Vagina (tissue), 2 donors: ENCODE data around the gene DPY19L1. TPM values are rescaled to one million over a fixed set of nuclear protein-coding genes. Genes with fewer than 3 reads are reported as not detected.
"Not testable (repeated sequence)": the region's sequence is repeated elsewhere in the genome, so short reads cannot be mapped to it uniquely, and the experiment has no call there.

Source experiments
- DNase-seq, 2 donors: peaks; one replicate each; pipeline ENCODE4 v3.0.0-alpha.2; 2017; ENCODE audit errors: extremely low spot score in 2 of 2
- H3K27ac ChIP-seq: fragments of 200-600 bp; sonication (generic); one replicate; pipeline ENCODE4 v1.5.1; 2019
- H3K27me3 ChIP-seq: fragments of 200-600 bp; sonication (generic); one replicate; pipeline ENCODE4 v1.5.1; 2019
- H3K36me3 ChIP-seq, 2 donors: fragments of 200-600 bp; sonication (generic); one replicate each; pipeline ENCODE4 v1.5.1; 2017 to 2019
- H3K4me1 ChIP-seq: fragments of 200-600 bp; sonication (generic); one replicate; pipeline ENCODE4 v1.5.1; 2019
- H3K4me3 ChIP-seq, 2 donors: fragments of 200-600 bp; sonication (generic); 1 replicate in 1 of 2; 2 replicates in 1 of 2; pipeline ENCODE4 v1.5.1; 2016 to 2019
- H3K9me3 ChIP-seq: fragments of 200-600 bp; sonication (generic); one replicate; pipeline ENCODE4 v1.5.1; 2019
- POLR2A ChIP-seq, 2 donors: fragments of 450-650 bp; IDR thresholded peaks; one replicate each; pipeline ENCODE4 v1.6.1; 2017; ENCODE audit warnings: antibody characterized with exemption in 2 of 2, mild to moderate bottlenecking in 2 of 2, moderate library complexity in 2 of 2
- POLR2AphosphoS5 ChIP-seq, 2 donors: sonication (generic); formaldehyde crosslinking; IDR thresholded peaks; one replicate each; pipeline ENCODE4 v1.9.0; 2017; ENCODE audit warnings: antibody characterized with exemption in 2 of 2, mild to moderate bottlenecking in 2 of 2, low read depth in 1 of 2; ENCODE audit not compliant: insufficient read depth in 1 of 2
- intact Hi-C: fragments of 100-400 bp; cut with DNase I; formaldehyde crosslinking; loops from one replicate; pipeline ENCODE4 v1.15.1; 2023
- microRNA counts, 2 donors: library from miRNA; unstranded; fragments of <30 nt; microRNA quantifications; one replicate each; lab custom pipeline; 2016 to 2017
- microRNA-seq: library from miRNA; unstranded; fragments of <30 nt; microRNA quantifications from one replicate; pipeline ENCODE4, GENCODE V29; 2017; ENCODE audit warnings: borderline number of aligned reads, borderline replicate concordance
- small RNA-seq: library from RNA; depleted of rRNA; stranded (forward); fragments of <200 nt; gene quantifications from one replicate; pipeline ENCODE3, GENCODE V24; 2016
- total RNA-seq: library from RNA; depleted of rRNA; stranded (reverse); fragments of >200 nt; gene quantifications from one replicate; pipeline ENCODE4 v1.2.3, GENCODE V29; 2016
- TF ChIP-seq, protein P1 (sequence below), 3 experiments: fragments of 450-650 bp in 2 of 3; fragments of 200-600 bp in 1 of 3; sonication (generic) in 1 of 3; IDR thresholded peaks; one replicate each; pipeline ENCODE4 v1.5.1; 2017 to 2019; ENCODE audit warnings: antibody characterized with exemption in 3 of 3, mild to moderate bottlenecking in 2 of 3, moderate library complexity in 2 of 3

Gene DPY19L1
- total RNA-seq, 1 donor from 2014 or later: 11.3 TPM

GRCh38 chr7:34889951-34890350 lies 147.3 kb downstream of the DPY19L1 start:
- intact Hi-C loops: no loop called here
- H3K36me3 ChIP-seq: no peaks in the 10 kb centered on the region
- no peak for DNase-seq

DNA sequence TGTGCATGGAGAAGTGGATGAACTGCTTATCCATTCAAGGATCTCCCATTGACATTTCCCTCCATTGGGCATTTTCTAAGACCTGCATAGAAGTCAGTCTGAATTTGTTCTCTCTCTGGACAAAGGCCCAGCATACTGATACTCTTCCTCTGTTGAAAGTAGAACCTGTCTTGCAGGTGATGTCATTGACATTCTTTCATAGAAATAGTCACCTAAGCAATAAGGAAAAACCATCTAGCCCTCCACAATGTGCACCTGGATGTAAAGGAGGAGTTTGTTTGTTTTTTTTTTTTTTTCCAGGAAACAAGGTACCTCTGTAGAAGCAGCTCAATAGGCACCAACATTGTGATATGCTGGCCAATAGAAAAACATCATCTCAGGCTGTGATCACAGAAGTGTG lies 150.4 kb downstream of the DPY19L1 start:
- Histone ChIP-seq H3K36me3 (no peaks in the 10 kb centered on the region), H3K4me3 (no peak overlapping the region), H3K9me3 (no peaks in the 10 kb centered on the region), H3K4me1 (no peaks in the 10 kb centered on the region), H3K27me3 (no peaks in the 10 kb centered on the region), H3K27ac (no peak overlapping the region)
- TF ChIP-seq, protein P1, sequence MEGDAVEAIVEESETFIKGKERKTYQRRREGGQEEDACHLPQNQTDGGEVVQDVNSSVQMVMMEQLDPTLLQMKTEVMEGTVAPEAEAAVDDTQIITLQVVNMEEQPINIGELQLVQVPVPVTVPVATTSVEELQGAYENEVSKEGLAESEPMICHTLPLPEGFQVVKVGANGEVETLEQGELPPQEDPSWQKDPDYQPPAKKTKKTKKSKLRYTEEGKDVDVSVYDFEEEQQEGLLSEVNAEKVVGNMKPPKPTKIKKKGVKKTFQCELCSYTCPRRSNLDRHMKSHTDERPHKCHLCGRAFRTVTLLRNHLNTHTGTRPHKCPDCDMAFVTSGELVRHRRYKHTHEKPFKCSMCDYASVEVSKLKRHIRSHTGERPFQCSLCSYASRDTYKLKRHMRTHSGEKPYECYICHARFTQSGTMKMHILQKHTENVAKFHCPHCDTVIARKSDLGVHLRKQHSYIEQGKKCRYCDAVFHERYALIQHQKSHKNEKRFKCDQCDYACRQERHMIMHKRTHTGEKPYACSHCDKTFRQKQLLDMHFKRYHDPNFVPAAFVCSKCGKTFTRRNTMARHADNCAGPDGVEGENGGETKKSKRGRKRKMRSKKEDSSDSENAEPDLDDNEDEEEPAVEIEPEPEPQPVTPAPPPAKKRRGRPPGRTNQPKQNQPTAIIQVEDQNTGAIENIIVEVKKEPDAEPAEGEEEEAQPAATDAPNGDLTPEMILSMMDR (IDR thresholded peaks at IDR 0.05): no peak
- no peak for TF ChIP-seq POLR2A (IDR thresholded peaks at IDR 0.05)
- TF ChIP-seq POLR2AphosphoS5 (IDR thresholded peaks at IDR 0.05; ENCODE audit: insufficient read depth in 1 of 2, low read depth in 1 of 2): no peak
- DNase-seq: no peak
- intact Hi-C loops: no loop called here

More at GRCh38 chr7:34889951-34890350, 147.3 kb downstream of the DPY19L1 start:
- no peak overlapping the region for H3K4me3 ChIP-seq
- TF ChIP-seq POLR2AphosphoS5 (IDR thresholded peaks at IDR 0.05; ENCODE audit: insufficient read depth in 1 of 2, low read depth in 1 of 2) (no peak), POLR2A (IDR thresholded peaks at IDR 0.05) (no peak)
- TF ChIP-seq, protein P1 (IDR thresholded peaks at IDR 0.05): no peak
- H3K9me3 ChIP-seq: no peaks in the 10 kb centered on the region
- no peaks in the 10 kb centered on the region for H3K27me3 ChIP-seq
- H3K27ac ChIP-seq: no peak overlapping the region
- no peaks in the 10 kb centered on the region for H3K4me1 ChIP-seq

GRCh38 chr7:34883855-34884254 lies 153.4 kb downstream of the DPY19L1 start:
- H3K9me3 ChIP-seq, intact Hi-C loops, H3K27me3 ChIP-seq, H3K4me1 ChIP-seq, H3K4me3 ChIP-seq, H3K36me3 ChIP-seq, DNase-seq, H3K27ac ChIP-seq: not testable (repeated sequence)

DNA sequence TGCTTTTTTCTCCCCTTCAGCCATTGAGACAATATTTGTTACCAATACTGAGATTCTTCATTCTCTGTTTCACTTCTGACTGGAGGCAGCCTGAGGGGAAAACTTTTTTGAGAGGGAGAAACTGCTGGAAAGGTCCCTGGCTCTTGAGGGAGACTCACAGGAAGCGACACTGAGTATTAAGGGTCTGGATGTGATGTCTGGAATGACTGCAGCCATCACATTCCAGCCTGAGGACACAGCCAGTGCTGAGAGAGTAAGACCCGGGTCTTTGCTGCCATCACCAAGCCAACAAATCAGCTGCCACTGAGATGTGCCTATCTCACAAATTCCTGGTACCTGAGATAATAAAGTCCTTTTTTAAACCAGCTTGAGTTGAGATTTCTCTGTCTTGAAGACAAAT lies 157.4 kb downstream of the DPY19L1 start:
- H3K4me1 ChIP-seq: no peaks in the 10 kb centered on the region
- intact Hi-C loops: no loop called here
- no peaks in the 10 kb centered on the region for H3K9me3 ChIP-seq
- TF ChIP-seq POLR2A (IDR thresholded peaks at IDR 0.05): no peak
- TF ChIP-seq, protein P1 (IDR thresholded peaks at IDR 0.05): no peak
- TF ChIP-seq POLR2AphosphoS5 (IDR thresholded peaks at IDR 0.05; ENCODE audit: insufficient read depth in 1 of 2, low read depth in 1 of 2): no peak
- H3K27me3 ChIP-seq: no peaks in the 10 kb centered on the region
- no peak overlapping the region for H3K4me3 ChIP-seq
- peak; percentile 46 to 65 for DNase-seq
- no peak overlapping the region for H3K27ac ChIP-seq
- H3K36me3 ChIP-seq: no peaks in the 10 kb centered on the region

- H3K27me3 ChIP-seq, H3K4me3 ChIP-seq, H3K9me3 ChIP-seq, intact Hi-C loops, H3K4me1 ChIP-seq, H3K36me3 ChIP-seq, H3K27ac ChIP-seq: not testable (repeated sequence)
- DNase-seq: peak; percentile 54 to 74
Observed at GRCh38 chr7:34878944-34879735, 158.1 kb downstream of the DPY19L1 start.

MicroRNAs encoded within 50 kb of the gene (microRNA counts, 767-probe panel; counts per million panel counts)
- 238 to 261 counts per million in 2 donors for microRNA hsa-miR-548n (lab: Ali Mortazavi, UCI)

Small RNA genes lying within 50 kb of the gene (microRNA-seq; reads per million reads assigned to microRNA genes)
- gene MIR548N: not detected

Small RNA genes lying within 50 kb of the gene (small RNA-seq; reads per million reads assigned to genes)
- not detected for gene MIR548N
- gene RF00322: not detected

Other genes starting within 250 kb of the DPY19L1 start
- 0.49 TPM for gene TBX20, start 216.6 kb upstream of the DPY19L1 start, total RNA-seq